Thyroid gland (tissue), 4 donors: Measurements from ENCODE around the gene ATF2. TPM values are rescaled to one million over a fixed set of nuclear protein-coding genes. Genes with fewer than 3 reads are reported as not detected.

Source experiments
- DNase-seq, 2 donors: peaks; one replicate each; pipeline ENCODE4 v3.0.0-alpha.2; 2019
- H3K27ac ChIP-seq, 3 donors: fragments of 200-600 bp; sonication (generic); 1 replicate in 2 of 3; 2 replicates in 1 of 3; pipeline ENCODE4 v1.5.1; 2016 to 2019; ENCODE audit warnings: mild to moderate bottlenecking in 1 of 3, moderate library complexity in 1 of 3
- H3K27me3 ChIP-seq: fragments of 200-600 bp; sonication (generic); one replicate; pipeline ENCODE4 v1.5.1; 2019
- H3K36me3 ChIP-seq, 2 donors: fragments of 200-600 bp; sonication (generic); one replicate each; pipeline ENCODE4 v1.5.1; 2016 to 2019
- H3K4me1 ChIP-seq, 2 donors: fragments of 200-600 bp; sonication (generic); one replicate each; pipeline ENCODE4 v1.5.1; 2017 to 2019
- H3K4me3 ChIP-seq, 3 donors: fragments of 200-600 bp; sonication (generic); replicated peaks in 1 of 3; 1 replicate in 2 of 3; 2 replicates in 1 of 3; pipeline ENCODE4 v1.5.1; 2016; ENCODE audit warnings: mild to moderate bottlenecking in 1 of 3
- H3K9me3 ChIP-seq: fragments of 200-600 bp; sonication (generic); one replicate; pipeline ENCODE4 v1.5.1; 2017
- CTCF ChIP-seq, 6 experiments: fragments of 200-600 bp in 3 of 6; fragments of 450-650 bp in 3 of 6; sonication (generic) in 3 of 6; IDR thresholded peaks; one replicate each; pipeline ENCODE4 v1.5.1; 2016 to 2019; ENCODE audit warnings: antibody characterized with exemption in 6 of 6, mild to moderate bottlenecking in 2 of 6, inconsistent platforms in 1 of 6, moderate library complexity in 1 of 6
- POLR2A ChIP-seq, 2 donors: fragments of 450-650 bp; IDR thresholded peaks; one replicate each; pipeline ENCODE4 v1.6.1; 2017; ENCODE audit warnings: antibody characterized with exemption in 2 of 2, mild to moderate bottlenecking in 2 of 2, moderate library complexity in 1 of 2
- WGBS, 2 donors: methylation state at CpG; one replicate each; pipeline ENCODE4 v1.1.5; 2017; 5-methylcytosine and 5-hydroxymethylcytosine counted together
- intact Hi-C: fragments of 100-400 bp; cut with DNase I; formaldehyde crosslinking; loops from one replicate; pipeline ENCODE4 v1.15.1; 2023
- total RNA-seq, 4 donors: library from RNA; depleted of rRNA; stranded (reverse); fragments of >200 nt; gene quantifications; one replicate each; pipeline ENCODE4 v1.2.3, GENCODE V29; 2016

Gene ATF2
- total RNA-seq = 100 to 1,000 TPM in 1 of 4 donors, 10 to 100 TPM in 3; 64.8 to 120 (median 88.0) TPM

GRCh38 chr2:175167792-175168563, at the start of gene ATF2:
TSS of gene ATF2 (minus strand) at chr2:175168203. CDS start at chr2:175136443, 31,760 bp downstream.
- WGBS, 2 donors = 1% methylated on average over 40 to 52 of the region's 56 CpGs
- Histone ChIP-seq H3K4me3 (peak within 1 kb of the TSS; percentile 69 to 94 (median 78)), H3K4me1 (peaks cover 13 to 18% of the 10 kb centered on the region in 2 donors), H3K36me3 (no peaks in the 10 kb centered on the region), H3K27me3 (no peaks in the 10 kb centered on the region), H3K9me3 (no peaks in the 10 kb centered on the region), H3K27ac (peak within 1 kb of the TSS; percentile 83 to 95 (median 92))
- peak in 1 of 2 donors; percentile 93 for TF ChIP-seq POLR2A (IDR thresholded peaks at IDR 0.05)
- TF ChIP-seq CTCF (IDR thresholded peaks at IDR 0.05) = peak in 1 of 6 experiments; percentile 7
- peak; percentile 99 for DNase-seq
- intact Hi-C loops = no loop called here

- H3K9me3 ChIP-seq = no peaks in the 10 kb centered on the region
- H3K4me1 ChIP-seq = no peaks in the 10 kb centered on the region
- no peak overlapping the region for H3K4me3 ChIP-seq
- 63 to 73% methylated on average over 6 of the region's 6 CpGs for WGBS, 2 donors
- intact Hi-C loops = no loop called here
- TF ChIP-seq CTCF (IDR thresholded peaks at IDR 0.05) = no peak
- no peaks in the 10 kb centered on the region for H3K27me3 ChIP-seq
- H3K36me3 ChIP-seq = no peaks in the 10 kb centered on the region
- DNase-seq = peak; percentile 59 to 71
- no peak overlapping the region for H3K27ac ChIP-seq
Measured at GRCh38 chr2:175207741-175208438, 39.9 kb upstream of the ATF2 start.

GRCh38 chr2:175206866-175207265, 38.9 kb upstream of the ATF2 start:
- intact Hi-C loops = no loop called here
- Histone ChIP-seq H3K4me1 (no peaks in the 10 kb centered on the region), H3K9me3 (no peaks in the 10 kb centered on the region), H3K36me3 (no peaks in the 10 kb centered on the region), H3K27ac (no peak overlapping the region), H3K27me3 (no peaks in the 10 kb centered on the region), H3K4me3 (no peak overlapping the region)
- WGBS, 2 donors = 83 to 90% methylated on average over 3 of the region's 3 CpGs
- TF ChIP-seq CTCF (IDR thresholded peaks at IDR 0.05) = no peak
- no peak for TF ChIP-seq POLR2A (IDR thresholded peaks at IDR 0.05)
- no peak for DNase-seq

GRCh38 chr2:175205523-175205922, 37.5 kb upstream of the ATF2 start:
- TF ChIP-seq POLR2A (IDR thresholded peaks at IDR 0.05) = no peak
- no peak for TF ChIP-seq CTCF (IDR thresholded peaks at IDR 0.05)
- Histone ChIP-seq H3K4me1 (no peaks in the 10 kb centered on the region), H3K36me3 (no peaks in the 10 kb centered on the region), H3K4me3 (no peak overlapping the region), H3K9me3 (no peaks in the 10 kb centered on the region), H3K27me3 (no peaks in the 10 kb centered on the region), H3K27ac (no peak overlapping the region)
- WGBS, 2 donors = 82 to 88% methylated on average over 3 of the region's 3 CpGs
- intact Hi-C loops = no loop called here
- DNase-seq = no peak
